ENCODE data around the gene CDR2.

GRCh38 chr16:22421136-22421535 is 46.7 kb upstream of the CDR2 start:
- TF ChIP-seq CTCF (IDR thresholded peaks at IDR 0.05) (no peak), POLR2A (IDR thresholded peaks at IDR 0.05) (no peak), POLR2AphosphoS5 (IDR thresholded peaks at IDR 0.05) (no peak)

Data from stomach (tissue), 4 donors.